Subcutaneous adipose tissue (tissue), 4 donors: ENCODE results near the gene SETX. TPM values are rescaled to one million over a fixed set of nuclear protein-coding genes. Genes with fewer than 3 reads are reported as not detected.

Source experiments
- CTCF ChIP-seq: fragments of 450-650 bp; IDR thresholded peaks from one replicate; pipeline ENCODE4 v1.5.1; 2016; ENCODE audit warnings: low read depth, mild to moderate bottlenecking, control low read depth, antibody characterized with exemption, moderate library complexity
- total RNA-seq, 4 donors: library from RNA; depleted of rRNA; stranded (reverse); fragments of >200 nt; gene quantifications; one replicate each; pipeline ENCODE4 v1.1.0, GENCODE V29; 2016

The SETX gene
- total RNA-seq, 4 donors from 2014 or later = 66.7 to 94.0 (median 75.6) TPM

GRCh38 chr9:132234535-132234934 is 120.3 kb downstream of the SETX start:
- TF ChIP-seq CTCF = no peak

GRCh38 chr9:132233138-132233537 is 121.6 kb downstream of the SETX start:
- TF ChIP-seq CTCF = no peak

- TF ChIP-seq CTCF = no peak
Observed at GRCh38 chr9:132232522-132232921, 122.3 kb downstream of the SETX start.

GRCh38 chr9:132231019-132231701 is 123.6 kb downstream of the SETX start:
- no peak for TF ChIP-seq CTCF

- TF ChIP-seq CTCF = no peak
Observed at GRCh38 chr9:132230605-132231004, 124.2 kb downstream of the SETX start.

GRCh38 chr9:132228062-132228461 is 126.7 kb downstream of the SETX start:
- no peak for TF ChIP-seq CTCF

GRCh38 chr9:132226571-132227430 is 128.0 kb downstream of the SETX start:
- no peak for TF ChIP-seq CTCF
